ENCODE results near the gene SUZ12.
"Not testable (repeated sequence)": the region's sequence is repeated elsewhere in the genome, so short reads cannot be mapped to it uniquely, and the experiment has no call there.

The SUZ12 gene

DNA sequence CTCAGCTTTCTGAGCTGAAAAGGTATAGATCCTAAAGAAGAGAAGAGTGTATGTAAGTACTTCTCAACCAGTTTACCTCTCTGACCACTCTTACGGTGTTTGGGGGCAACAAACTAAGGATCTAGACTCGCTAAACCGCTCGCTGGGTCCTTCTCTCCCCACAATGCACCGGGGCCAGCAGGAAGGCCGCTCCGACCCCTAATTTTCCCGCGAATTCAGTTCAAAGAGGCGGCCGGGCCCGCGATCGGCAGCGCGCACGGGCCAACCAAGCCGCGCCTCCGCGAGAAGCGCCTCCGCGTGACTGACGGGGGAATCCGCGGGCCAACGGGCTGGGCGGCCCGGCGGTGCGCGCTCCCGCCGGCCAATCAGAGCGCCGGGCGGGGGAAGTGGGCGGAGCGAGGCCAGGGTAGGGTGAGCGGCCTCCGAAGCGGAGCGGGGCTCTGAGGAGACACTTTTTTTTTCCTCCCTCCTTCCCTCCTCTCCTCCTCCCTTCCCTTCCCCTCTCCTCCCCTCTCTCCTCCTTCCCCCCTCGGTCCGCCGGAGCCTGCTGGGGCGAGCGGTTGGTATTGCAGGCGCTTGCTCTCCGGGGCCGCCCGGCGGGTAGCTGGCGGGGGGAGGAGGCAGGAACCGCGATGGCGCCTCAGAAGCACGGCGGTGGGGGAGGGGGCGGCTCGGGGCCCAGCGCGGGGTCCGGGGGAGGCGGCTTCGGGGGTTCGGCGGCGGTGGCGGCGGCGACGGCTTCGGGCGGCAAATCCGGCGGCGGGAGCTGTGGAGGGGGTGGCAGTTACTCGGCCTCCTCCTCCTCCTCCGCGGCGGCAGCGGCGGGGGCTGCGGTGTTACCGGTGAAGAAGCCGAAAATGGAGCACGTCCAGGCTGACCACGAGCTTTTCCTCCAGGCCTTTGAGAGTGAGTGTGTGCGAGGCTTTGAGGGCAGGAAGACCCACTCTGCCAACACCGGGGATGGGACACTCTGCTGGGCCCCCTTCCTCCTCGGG is at the start of gene SUZ12:
TSS of gene SUZ12 (plus strand) at position 393 of the 995 bp plus-strand sequence. CDS start at position 633, 240 bp downstream.
- H3K27me3 ChIP-seq (ENCODE audit: low read length); H3F3A ChIP-seq (ENCODE audit: insufficient read depth); H3K36me3 ChIP-seq (ENCODE audit: low read length); H3K9me2 ChIP-seq (replicated peaks; ENCODE audit: insufficient read depth, low read length); H3K9me3 ChIP-seq (ENCODE audit: insufficient read depth, low read length); H4K20me1 ChIP-seq (ENCODE audit: low read depth, low read length): not testable (repeated sequence)
- Histone ChIP-seq H3K79me2 (ENCODE audit: insufficient read depth, low read length) (peaks cover 46% of the 10 kb centered on the region), H3K9ac (ENCODE audit: low read length) (peak within 1 kb of the TSS; percentile 97), H3K27ac (ENCODE audit: low read depth, low read length) (peak within 1 kb of the TSS; percentile 80), H3K4me2 (ENCODE audit: low read depth, low read length, poor library complexity, severe bottlenecking) (peak within 1 kb of the TSS; percentile 90), H2AFZ (ENCODE audit: low read depth, low read length, severe bottlenecking) (peak within 1 kb of the TSS; percentile 47), H3K4me3 (ENCODE audit: insufficient read depth, low read length, poor library complexity, severe bottlenecking) (peak within 1 kb of the TSS; percentile 80)

DNA sequence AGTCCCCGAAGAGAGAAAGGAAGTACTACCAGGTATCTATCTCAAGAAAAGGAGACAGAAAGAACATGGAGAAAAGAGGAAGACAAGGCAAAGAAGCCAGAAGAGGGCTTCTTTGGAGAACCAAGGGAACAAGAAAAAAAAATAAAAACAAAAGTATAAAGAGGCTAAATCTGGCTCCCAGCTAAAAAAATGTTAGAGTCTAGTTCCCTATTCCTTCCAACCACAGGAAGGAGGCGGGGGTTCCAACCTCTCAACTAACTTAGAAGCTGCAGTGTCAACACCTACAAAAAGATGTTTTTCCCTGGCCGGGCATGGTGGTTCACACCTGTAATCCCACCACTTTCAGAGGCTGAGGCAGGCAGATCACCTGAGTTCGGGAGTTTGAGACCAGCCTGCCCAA is 48.7 kb upstream of the SUZ12 start:
- Histone ChIP-seq H3K36me3 (ENCODE audit: low read length) (peaks cover 31% of the 10 kb centered on the region), H4K20me1 (ENCODE audit: low read depth, low read length) (no peaks in the 10 kb centered on the region), H3K9me3 (ENCODE audit: insufficient read depth, low read length) (no peaks in the 10 kb centered on the region), H3F3A (ENCODE audit: insufficient read depth) (peaks cover 11% of the 10 kb centered on the region; the same call in 1 of the 2 replicates), H3K79me2 (ENCODE audit: insufficient read depth, low read length) (no peaks in the 10 kb centered on the region), H3K9me2 (replicated peaks; ENCODE audit: insufficient read depth, low read length) (no peaks in the 10 kb centered on the region), H3K4me3 (ENCODE audit: insufficient read depth, low read length, poor library complexity, severe bottlenecking) (no peak overlapping the region), H3K4me2 (ENCODE audit: low read depth, low read length, poor library complexity, severe bottlenecking) (no peak overlapping the region), H2AFZ (ENCODE audit: low read depth, low read length, severe bottlenecking) (no peak overlapping the region), H3K27ac (ENCODE audit: low read depth, low read length) (peak overlapping the region; percentile 76), H3K9ac (ENCODE audit: low read length) (no peak overlapping the region), H3K27me3 (ENCODE audit: low read length) (no peaks in the 10 kb centered on the region)
- TF ChIP-seq CTCF (IDR thresholded peaks at IDR 0.05; ENCODE audit: insufficient read depth, low read length, poor library complexity, severe bottlenecking), result no peak
- no peak for TF ChIP-seq EZH2phosphoT487 (conservative IDR thresholded peaks at IDR 0.05; ENCODE audit: low read length)

- no peaks in the 10 kb centered on the region for H3K9me3 ChIP-seq (ENCODE audit: insufficient read depth, low read length)
- H3K9me2 ChIP-seq (replicated peaks; ENCODE audit: insufficient read depth, low read length), result no peaks in the 10 kb centered on the region
- H3K9ac ChIP-seq (ENCODE audit: low read length), result peak overlapping the region; percentile 92
- peaks cover 32% of the 10 kb centered on the region for H3K79me2 ChIP-seq (ENCODE audit: insufficient read depth, low read length)
- no peaks in the 10 kb centered on the region for H3K27me3 ChIP-seq (ENCODE audit: low read length)
- TF ChIP-seq EZH2phosphoT487 (conservative IDR thresholded peaks at IDR 0.05; ENCODE audit: low read length) (no peak), CTCF (IDR thresholded peaks at IDR 0.05; ENCODE audit: insufficient read depth, low read length, poor library complexity, severe bottlenecking) (no peak)
- 0 out of 2 replicates have a peak, but pooled peaks cover 3% of the 10 kb centered on the region for H4K20me1 ChIP-seq (ENCODE audit: low read depth, low read length)
- peak overlapping the region; percentile 83 for H3K4me2 ChIP-seq (ENCODE audit: low read depth, low read length, poor library complexity, severe bottlenecking)
- H3K4me3 ChIP-seq (ENCODE audit: insufficient read depth, low read length, poor library complexity, severe bottlenecking), result peak overlapping the region; percentile 92
- H3K27ac ChIP-seq (ENCODE audit: low read depth, low read length), result peak overlapping the region; percentile 13; the same call in 1 of the 2 replicates
- peak overlapping the region; percentile 36 for H2AFZ ChIP-seq (ENCODE audit: low read depth, low read length, severe bottlenecking)
- H3K36me3 ChIP-seq (ENCODE audit: low read length), result peaks cover 6% of the 10 kb centered on the region; the same call in 1 of the 2 replicates
- H3F3A ChIP-seq (ENCODE audit: insufficient read depth), result peaks cover 7% of the 10 kb centered on the region
Observed at GRCh38 chr17:31900877-31901276, 35.9 kb upstream of the SUZ12 start.

DNA sequence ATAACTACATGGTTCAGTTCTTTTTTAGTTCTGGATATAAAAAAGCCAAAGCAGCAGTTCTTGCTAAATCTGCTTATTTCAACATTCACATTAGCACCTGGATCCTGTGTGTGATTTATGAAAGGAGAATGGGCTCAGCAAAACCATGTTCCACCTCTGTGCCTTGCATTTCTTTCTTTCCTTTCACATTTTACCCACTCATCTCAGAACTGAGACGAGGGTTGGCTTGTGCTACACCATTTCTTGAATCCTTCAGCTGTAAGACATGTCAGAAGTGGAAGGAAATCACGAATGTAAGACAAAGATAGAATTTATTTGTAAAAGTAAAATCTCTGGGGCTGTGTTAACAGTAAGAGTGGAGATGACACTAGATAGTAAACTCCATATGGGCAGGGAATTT is 34.1 kb upstream of the SUZ12 start:
- Histone ChIP-seq H3K9me2 (replicated peaks; ENCODE audit: insufficient read depth, low read length) (no peaks in the 10 kb centered on the region), H3K27ac (ENCODE audit: low read depth, low read length) (no peak overlapping the region), H3K9ac (ENCODE audit: low read length) (no peak overlapping the region), H3K36me3 (ENCODE audit: low read length) (peaks cover 6% of the 10 kb centered on the region; the same call in 1 of the 2 replicates), H3K27me3 (ENCODE audit: low read length) (no peaks in the 10 kb centered on the region), H3K4me3 (ENCODE audit: insufficient read depth, low read length, poor library complexity, severe bottlenecking) (no peak overlapping the region), H3F3A (ENCODE audit: insufficient read depth) (peaks cover 7% of the 10 kb centered on the region), H3K9me3 (ENCODE audit: insufficient read depth, low read length) (no peaks in the 10 kb centered on the region), H3K4me2 (ENCODE audit: low read depth, low read length, poor library complexity, severe bottlenecking) (no peak overlapping the region), H3K79me2 (ENCODE audit: insufficient read depth, low read length) (peaks cover 32% of the 10 kb centered on the region), H4K20me1 (ENCODE audit: low read depth, low read length) (0 out of 2 replicates have a peak, but pooled peaks cover 3% of the 10 kb centered on the region), H2AFZ (ENCODE audit: low read depth, low read length, severe bottlenecking) (peak overlapping the region; percentile 82)
- TF ChIP-seq EZH2phosphoT487 (conservative IDR thresholded peaks at IDR 0.05; ENCODE audit: low read length) (no peak), CTCF (IDR thresholded peaks at IDR 0.05; ENCODE audit: insufficient read depth, low read length, poor library complexity, severe bottlenecking) (no peak)

Data from SU-DHL-6 (cell line).